Measurements from ENCODE around the gene RCN1.
"Not testable (repeated sequence)": the region's sequence is repeated elsewhere in the genome, so short reads cannot be mapped to it uniquely, and the experiment has no call there.

Gene RCN1

DNA sequence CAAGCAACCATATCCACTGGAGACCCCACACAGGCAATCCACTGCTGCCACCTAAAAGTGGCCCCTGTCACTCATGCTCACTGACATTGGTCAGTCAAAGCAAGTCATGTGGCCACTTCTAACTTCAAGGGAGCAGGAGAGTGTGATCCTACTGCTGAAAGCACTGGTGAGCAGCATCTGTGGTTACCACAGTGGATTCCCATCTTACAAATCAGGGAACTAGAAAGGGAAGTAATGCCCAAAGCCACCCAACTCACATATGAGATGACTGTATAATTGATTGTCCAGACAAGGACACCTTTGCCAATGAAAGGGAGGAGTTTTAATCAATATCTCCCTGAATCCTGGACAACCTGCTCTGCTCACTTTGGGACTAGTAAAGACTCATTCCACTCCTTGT lies 17.7 kb downstream of the RCN1 start:
- in situ Hi-C loops (cut with HindIII; ENCODE audit: low sequenced_read_pairs), result no loop called here

- in situ Hi-C loops (cut with HindIII; ENCODE audit: low sequenced_read_pairs), result no loop called here
These were observed 18.3 kb downstream of the RCN1 start for GRCh38 chr11:32109138-32109537.

GRCh38 chr11:32109592-32109991 lies 18.7 kb downstream of the RCN1 start:
- in situ Hi-C loops (cut with HindIII; ENCODE audit: low sequenced_read_pairs), result no loop called here

GRCh38 chr11:32110795-32111194 lies 19.9 kb downstream of the RCN1 start:
- in situ Hi-C loops (cut with HindIII; ENCODE audit: low sequenced_read_pairs), result no loop called here

- in situ Hi-C loops (cut with HindIII; ENCODE audit: low sequenced_read_pairs), result no loop called here
These were observed 22.5 kb downstream of the RCN1 start for GRCh38 chr11:32113200-32113919.

GRCh38 chr11:32113920-32114203 lies 23.0 kb downstream of the RCN1 start:
- in situ Hi-C loops (cut with HindIII; ENCODE audit: low sequenced_read_pairs), result no loop called here

DNA sequence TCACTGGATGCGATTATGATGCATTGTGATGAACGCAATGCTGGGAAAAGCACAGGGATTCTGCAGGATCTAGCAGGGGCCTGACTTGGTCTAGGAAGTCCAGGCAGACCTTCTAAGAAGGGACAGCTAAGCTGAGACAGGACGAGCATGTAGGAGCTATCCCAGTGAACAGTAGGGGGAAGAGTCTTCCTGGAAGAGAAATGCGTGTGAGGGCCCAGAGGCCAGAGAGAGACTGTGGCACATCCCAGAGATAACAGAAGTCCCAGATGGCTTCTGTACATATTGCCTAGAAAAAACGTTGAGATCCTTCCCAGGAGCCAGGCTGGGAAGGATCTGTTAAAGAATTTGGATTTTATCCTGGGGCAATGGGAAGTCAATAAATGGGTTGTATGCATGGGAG lies 24.6 kb downstream of the RCN1 start:
- in situ Hi-C loops (cut with HindIII; ENCODE audit: low sequenced_read_pairs), result no loop called here

DNA sequence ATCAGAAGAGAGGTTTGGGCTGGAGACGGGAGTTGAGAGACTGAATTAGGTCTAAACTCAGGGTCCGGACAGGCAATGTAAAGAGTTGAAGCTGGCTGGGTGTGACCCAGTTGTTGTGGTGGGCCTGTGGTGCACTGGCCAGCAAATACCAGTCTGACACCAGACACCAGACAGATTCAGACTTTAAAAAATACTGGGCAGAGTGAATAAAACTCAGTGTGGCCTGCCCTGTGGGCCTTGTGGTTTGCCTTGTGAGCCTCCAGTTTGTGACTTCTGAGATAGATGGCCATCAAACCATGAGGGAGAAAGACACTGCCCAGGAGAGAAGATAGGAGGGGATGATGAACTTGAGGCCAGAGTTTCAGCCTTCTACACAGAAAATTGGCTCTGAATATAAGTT lies 25.8 kb downstream of the RCN1 start:
- in situ Hi-C loops (cut with HindIII; ENCODE audit: low sequenced_read_pairs), result no loop called here

DNA sequence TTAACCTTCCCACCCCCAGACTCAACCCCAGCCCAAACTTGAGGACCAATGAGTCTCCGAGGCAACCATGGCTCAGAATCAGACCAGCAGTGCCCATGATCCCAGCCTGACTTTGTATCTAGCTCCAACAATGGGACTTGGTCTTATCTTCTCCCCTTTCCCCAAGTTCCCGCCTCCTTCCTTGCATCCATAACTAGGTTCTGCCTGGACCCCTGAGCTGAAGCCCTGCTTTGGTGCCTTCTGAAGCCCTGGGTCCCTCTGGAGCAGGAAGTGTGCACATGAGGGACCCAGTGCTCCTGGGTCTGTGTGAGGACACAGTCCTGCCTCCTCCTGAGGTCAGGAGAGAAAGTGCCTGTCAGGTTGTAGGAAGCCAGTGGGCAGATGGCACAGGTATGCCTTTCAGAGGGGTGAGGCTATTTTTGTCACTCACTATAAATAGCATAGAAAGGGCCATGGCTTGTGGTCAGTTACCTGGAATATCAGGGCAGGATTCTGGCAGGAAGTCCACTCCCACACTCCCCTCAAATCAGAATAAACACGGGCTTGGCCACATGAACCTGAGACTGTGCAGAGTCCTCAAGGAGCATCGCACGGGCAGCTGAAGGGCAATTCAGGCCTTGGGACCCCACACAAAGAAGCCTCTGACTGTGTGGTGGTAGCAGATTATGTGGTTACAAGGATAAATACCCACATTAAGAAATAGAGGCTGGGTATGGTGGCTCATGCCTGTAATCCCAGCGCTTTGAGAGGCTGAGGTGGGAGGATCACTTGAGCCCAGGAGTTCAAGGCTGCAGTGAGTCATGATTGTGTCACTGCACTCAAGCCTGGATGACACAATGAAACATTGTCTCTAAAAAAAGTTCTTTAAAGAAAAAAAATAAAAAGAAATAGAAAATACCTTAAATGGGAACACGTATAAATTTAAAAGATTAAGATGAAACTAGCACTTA lies 27.4 kb downstream of the RCN1 start:
- in situ Hi-C loops (cut with HindIII; ENCODE audit: low sequenced_read_pairs), result no loop called here

- in situ Hi-C loops (cut with HindIII; ENCODE audit: low sequenced_read_pairs), result not testable (repeated sequence)
These were observed 28.3 kb downstream of the RCN1 start for GRCh38 chr11:32119139-32119538.

GRCh38 chr11:32121012-32121411 lies 30.1 kb downstream of the RCN1 start:
- in situ Hi-C loops (cut with HindIII; ENCODE audit: low sequenced_read_pairs), result no loop called here

DNA sequence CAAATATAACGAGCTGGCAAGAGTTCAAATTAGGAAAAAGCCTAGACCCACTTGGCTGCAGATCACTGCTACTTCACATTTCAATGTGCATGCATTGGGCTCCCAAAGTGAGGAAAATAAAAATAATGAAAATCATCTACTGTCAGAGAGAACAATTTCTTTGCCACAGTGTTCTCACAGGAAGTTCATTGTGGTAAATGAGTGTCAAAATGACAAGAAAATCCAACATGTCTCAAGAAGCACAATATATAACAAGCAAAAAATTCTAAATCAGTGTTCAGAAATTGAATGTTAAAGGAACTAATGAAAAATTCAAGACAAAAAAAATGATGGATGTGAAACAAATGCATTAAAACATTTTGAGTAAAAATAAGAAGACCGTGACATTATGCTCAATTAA lies 31.3 kb downstream of the RCN1 start:
- in situ Hi-C loops (cut with HindIII; ENCODE audit: low sequenced_read_pairs), result no loop called here

DNA sequence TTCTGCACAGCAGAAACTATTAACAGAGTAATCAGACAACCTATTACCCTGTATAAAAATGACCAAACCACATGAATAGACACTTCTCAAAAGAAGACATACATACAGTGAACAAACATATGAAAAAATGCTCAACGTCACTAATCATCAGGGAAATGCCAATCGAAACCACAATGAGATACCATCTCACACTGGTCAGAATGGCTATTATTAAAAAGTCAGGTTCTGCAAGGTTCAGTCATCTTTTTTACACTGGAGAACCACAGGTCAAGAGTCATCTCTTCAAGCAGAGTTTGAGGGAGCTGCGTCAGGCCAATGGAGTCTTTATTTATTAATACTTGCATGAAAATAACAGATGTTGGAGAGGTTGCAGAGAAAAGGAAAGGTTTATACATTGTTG lies 40.4 kb downstream of the RCN1 start:
- in situ Hi-C loops (cut with HindIII; ENCODE audit: low sequenced_read_pairs), result no loop called here

GRCh38 chr11:32136657-32137056 lies 45.8 kb downstream of the RCN1 start:
- in situ Hi-C loops (cut with HindIII; ENCODE audit: low sequenced_read_pairs), result no loop called here

GRCh38 chr11:32137263-32137662 lies 46.4 kb downstream of the RCN1 start:
- in situ Hi-C loops (cut with HindIII; ENCODE audit: low sequenced_read_pairs), result no loop called here

- in situ Hi-C loops (cut with HindIII; ENCODE audit: low sequenced_read_pairs), result no loop called here
These were observed 47.0 kb downstream of the RCN1 start for GRCh38 chr11:32137869-32138268.

GRCh38 chr11:32138902-32139301 lies 48.0 kb downstream of the RCN1 start:
- in situ Hi-C loops (cut with HindIII; ENCODE audit: low sequenced_read_pairs), result no loop called here

- in situ Hi-C loops (cut with HindIII; ENCODE audit: low sequenced_read_pairs), result no loop called here
These were observed 49.1 kb downstream of the RCN1 start for GRCh38 chr11:32139896-32140520.

DNA sequence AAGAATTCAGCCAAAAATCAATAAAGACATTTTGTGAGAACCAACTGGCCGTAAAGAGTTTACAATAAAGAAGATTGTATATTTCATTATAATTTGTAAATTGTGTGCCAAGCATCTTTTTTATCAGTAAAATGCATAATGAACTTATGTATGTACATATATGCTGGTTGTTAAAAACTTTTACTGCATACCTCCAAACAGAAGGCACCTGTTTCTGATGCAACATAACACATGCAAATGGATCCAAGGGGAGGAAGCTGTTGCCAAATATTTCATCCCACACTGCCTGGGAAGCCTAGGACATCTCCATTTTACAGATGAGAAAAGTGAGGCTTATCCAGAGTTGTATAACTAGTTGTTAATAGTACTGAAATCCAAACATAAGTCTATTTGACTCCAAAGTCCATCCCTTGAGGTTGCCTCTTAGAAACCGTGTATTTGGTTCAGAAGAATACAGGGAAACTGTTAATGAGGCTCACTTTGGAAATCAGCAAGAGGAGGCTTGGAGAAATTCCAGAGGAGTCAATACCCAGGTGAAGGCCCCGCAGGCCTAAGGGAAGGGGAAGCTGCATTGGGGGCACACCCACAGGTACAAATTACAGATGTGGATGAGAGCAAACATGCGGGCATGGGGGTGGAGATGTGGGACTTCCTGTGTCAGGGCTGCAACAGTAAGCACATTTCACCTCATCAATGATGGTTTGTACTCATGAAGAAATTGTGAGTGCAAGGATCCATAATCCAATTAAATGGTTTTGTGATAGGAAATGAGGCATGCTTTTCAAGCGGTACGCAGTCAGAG lies 51.1 kb downstream of the RCN1 start:
- in situ Hi-C loops (cut with HindIII; ENCODE audit: low sequenced_read_pairs), result no loop called here

DNA sequence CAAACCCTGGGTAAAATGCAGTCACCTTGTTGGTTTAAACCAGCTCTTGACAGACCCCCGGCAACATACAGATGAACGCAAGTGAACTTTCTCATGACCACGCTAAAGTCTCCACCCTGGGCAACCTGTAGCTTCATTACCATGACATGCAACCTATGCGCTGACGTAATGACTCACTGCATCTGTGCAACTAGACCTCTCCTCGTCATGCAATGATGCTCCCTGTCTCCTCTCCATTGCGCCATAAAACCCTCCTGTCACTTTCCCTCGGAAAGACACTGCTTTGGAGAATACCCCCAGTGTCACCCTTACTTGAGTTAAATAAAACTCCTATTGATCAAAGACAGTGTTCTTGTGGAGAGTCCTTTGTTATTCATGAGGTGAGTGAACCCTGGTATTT lies 52.5 kb downstream of the RCN1 start:
- in situ Hi-C loops (cut with HindIII; ENCODE audit: low sequenced_read_pairs), result no loop called here

DNA sequence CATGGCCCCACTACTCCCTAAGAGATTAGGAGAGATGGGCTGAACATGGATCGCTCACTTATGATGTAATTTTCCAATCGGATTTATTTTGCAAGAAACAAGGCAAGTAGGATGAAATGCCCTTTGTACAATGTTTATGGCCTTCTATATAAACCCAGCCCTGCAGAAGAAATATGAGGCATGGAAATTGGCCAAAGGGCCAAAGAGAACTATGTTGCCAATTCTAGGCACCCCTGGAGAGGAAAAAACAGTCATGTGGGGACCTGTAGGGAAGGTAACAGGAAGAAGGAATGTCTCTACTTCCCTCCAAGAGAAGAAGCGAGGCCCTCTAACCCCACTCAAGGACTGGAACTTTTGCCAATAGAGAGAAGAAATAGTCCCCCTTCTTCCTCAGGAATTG lies 54.4 kb downstream of the RCN1 start:
- in situ Hi-C loops (cut with HindIII; ENCODE audit: low sequenced_read_pairs), result no loop called here
